Islet of Langerhans (tissue), 1 donor: ENCODE data around the gene DSCAML1.

Experiments
- FAIRE-seq: peaks from one replicate; lab custom pipeline; 2011; peaks lifted over from hg19 to GRCh38; lab: Jason Lieb, UNC

DSCAML1 gene

GRCh38 chr11:117575856-117576255 is 221.2 kb downstream of the DSCAML1 start:
- FAIRE-seq, result no peak

- no peak for FAIRE-seq
Measured at GRCh38 chr11:117574551-117574950, 222.5 kb downstream of the DSCAML1 start.

GRCh38 chr11:117573326-117573725 is 223.7 kb downstream of the DSCAML1 start:
- FAIRE-seq, result no peak

DNA sequence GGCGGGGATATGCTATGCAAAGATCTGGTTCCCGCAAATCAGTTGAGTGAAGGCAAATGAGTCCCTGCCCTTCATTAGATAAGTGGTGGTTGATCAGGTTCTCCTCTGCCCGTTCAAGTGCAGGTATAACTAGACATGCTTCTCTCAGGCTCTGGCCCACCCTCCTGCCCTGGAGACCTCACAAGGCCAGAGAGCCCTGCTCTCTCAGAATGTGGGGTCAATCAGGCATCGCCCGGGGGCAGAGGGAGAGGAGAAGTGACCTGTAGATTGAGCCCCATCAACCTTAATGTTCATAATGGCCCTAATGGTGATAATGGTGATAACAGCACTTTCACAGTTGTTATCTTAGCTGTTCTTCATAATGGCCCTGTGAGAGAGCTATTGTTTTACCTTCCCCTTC is 224.3 kb downstream of the DSCAML1 start:
- FAIRE-seq, result no peak

DNA sequence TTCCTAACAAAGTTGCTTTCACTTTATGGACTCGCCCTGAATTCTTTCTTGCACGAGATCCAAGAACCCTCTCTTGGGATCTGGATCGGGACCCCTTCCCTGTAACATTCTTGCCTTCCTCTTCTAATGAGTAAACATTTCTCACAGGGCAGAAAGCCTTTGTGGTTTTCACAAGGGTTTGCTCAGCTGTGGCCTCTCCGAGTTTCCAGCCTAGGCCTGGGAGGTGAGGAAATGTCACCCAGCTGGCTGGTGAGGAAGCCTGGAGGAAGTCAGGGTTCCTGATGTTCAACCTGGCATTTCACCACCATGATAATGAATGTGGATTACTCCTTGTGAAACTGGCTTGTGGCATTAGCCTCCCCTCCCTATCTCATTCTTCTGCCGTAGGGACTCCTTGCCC is 224.9 kb downstream of the DSCAML1 start:
- no peak for FAIRE-seq

DNA sequence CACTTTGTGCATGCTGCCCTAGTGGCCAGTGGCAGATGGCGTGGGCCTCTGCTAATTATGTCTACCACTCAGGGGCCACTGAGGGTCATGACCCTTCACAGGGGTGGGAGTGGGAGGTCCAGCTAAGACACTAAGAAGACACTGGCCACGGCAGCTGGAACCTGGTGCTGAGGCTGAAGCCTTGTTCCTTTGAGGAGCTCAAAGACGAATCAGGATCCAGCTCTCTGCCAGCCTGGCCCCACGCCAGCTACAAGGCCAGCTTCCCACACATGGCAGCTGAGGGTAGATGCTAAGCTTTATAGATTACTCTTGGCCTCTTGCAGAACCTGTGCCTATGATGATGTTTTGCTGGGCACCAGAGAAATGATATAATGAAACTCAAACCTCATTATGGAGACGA is 226.3 kb downstream of the DSCAML1 start:
- no peak for FAIRE-seq

DNA sequence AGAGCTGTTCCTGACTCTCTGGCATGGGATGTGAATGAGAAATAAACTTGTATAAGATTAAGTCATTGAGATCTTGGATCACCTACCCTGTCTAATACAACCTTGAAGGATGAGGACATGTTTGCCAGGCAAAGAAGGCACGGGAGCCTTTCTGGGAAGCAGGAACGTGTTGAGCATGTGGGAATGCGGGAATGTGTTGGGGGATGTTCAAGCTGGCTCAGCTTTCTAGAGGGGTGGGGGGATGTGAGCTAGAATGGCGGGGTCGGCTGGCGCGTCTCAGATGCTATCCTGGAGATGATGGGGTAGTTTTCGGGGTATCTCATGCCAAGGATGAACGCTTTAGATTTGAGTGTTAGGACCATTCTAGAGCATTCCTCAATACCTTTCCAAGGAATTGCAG is 227.1 kb downstream of the DSCAML1 start:
- no peak for FAIRE-seq

- no peak for FAIRE-seq
Measured at GRCh38 chr11:117565709-117566108, 231.3 kb downstream of the DSCAML1 start.

- FAIRE-seq, result no peak
Measured at GRCh38 chr11:117564321-117564720, 232.7 kb downstream of the DSCAML1 start.

DNA sequence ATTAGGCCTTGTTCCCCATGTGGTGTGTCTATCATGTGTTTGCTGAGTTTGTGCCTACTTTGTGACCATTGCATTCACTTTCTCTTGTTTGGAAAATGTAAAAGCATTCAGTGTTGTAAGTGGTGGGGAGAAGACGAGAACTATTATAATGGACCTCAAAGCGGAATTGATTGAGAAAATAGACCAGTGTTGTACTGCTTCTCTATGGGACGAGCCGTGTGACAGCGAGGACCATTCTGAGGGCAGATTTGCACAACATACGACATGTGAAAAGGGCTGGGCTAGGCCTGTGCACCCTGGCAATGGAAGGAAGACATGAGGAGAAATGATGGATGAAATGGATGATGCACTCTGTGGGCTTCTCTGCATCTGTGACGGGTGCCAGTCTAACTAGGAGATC is 233.5 kb downstream of the DSCAML1 start:
- no peak for FAIRE-seq

DNA sequence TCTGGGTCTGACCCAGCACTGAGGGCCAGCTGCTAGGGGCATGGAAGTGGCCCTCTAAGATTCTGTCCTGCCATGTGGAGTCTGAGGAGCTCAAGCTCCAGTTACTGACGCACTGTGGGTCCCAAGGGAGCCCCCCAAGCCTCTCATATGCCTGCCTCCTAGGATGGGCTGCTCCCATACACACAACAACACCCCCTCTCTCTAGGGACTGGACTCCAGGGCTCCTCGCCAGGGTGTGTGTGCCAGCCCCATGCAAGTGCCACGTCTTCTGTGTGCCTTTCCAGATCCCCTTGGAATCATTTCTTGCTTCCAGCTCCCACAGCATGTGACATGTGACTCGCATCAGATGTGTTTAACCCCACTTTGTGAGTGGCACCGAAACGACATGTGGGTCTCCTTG is 234.9 kb downstream of the DSCAML1 start:
- no peak for FAIRE-seq

GRCh38 chr11:117560780-117561530 is 236.1 kb downstream of the DSCAML1 start:
- no peak for FAIRE-seq

GRCh38 chr11:117559698-117560097 is 237.3 kb downstream of the DSCAML1 start:
- FAIRE-seq, result no peak

DNA sequence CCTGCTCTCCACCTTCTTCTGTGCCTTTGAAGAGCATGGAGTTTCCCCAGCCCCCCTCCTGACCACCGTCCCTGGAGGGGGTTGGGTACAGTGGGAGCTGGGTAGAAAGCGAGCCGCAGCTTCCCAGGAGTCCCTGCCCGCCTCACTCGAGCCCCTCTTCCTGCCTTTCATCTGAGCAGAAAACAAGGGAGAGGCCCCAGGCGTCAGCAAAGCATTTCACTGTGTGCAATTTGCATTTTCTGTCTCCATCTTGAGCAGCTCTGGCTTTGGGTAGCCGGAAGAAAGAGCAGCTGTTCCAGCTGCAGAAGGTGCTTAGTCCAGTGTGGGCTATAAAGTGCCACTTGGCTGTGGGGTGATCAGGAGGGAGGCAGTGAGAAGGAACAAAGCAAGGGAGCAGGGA is 239.7 kb downstream of the DSCAML1 start:
- no peak for FAIRE-seq

- no peak for FAIRE-seq
Measured at GRCh38 chr11:117554601-117555333, 242.2 kb downstream of the DSCAML1 start.

DNA sequence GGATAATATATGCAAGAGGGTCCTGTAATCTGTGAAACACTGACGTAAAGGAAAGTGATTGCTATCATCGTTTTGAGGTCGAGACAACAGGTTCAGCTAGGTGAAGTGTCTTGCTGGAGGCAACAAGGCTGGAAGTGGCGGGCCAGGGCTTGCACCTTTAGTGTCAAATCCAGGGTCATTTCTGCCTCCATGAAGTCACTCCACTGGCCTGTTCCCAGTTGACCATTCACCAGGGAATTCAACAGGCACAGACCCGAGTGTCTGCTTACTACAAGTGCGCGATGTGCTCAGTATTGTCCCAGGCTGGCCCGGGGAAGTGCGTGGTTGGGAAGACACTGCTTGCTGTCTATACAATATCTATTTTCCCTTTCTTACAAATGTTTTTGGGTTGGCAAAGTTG is 244.4 kb downstream of the DSCAML1 start:
- FAIRE-seq, result no peak

DNA sequence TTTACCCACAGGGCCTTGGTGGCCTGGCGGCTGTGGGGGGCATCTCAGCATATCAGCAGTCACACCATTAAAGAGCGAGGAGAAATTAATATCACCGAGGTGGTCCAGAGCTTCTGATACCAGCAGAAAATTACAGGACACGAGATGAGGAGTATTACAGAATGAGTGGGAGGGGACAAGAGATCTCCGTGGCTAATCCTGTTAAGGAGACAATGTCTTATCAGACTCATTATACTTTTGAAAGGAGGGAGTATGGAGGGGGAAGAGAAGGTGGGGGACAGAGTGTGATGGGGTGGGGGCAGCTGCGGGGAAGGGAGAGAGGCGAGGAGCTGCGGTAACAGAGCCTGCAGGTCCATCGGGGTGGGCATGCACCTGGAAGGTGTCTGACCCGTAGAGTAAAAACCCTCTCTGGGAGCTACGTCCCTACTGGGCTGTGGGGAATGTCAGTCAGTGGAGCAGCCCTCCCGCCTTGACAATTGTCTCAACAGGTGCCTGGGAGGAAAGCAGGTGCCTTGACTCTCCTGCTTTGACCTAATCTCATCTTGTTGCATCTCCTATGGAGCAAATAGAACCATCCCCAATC is 245.2 kb downstream of the DSCAML1 start:
- no peak for FAIRE-seq

- no peak for FAIRE-seq
Measured at GRCh38 chr11:117550466-117550865, 246.6 kb downstream of the DSCAML1 start.

- no peak for FAIRE-seq
Measured at GRCh38 chr11:117549417-117549816, 247.6 kb downstream of the DSCAML1 start.

- FAIRE-seq, result no peak
Measured at GRCh38 chr11:117548876-117549275, 248.1 kb downstream of the DSCAML1 start.

DNA sequence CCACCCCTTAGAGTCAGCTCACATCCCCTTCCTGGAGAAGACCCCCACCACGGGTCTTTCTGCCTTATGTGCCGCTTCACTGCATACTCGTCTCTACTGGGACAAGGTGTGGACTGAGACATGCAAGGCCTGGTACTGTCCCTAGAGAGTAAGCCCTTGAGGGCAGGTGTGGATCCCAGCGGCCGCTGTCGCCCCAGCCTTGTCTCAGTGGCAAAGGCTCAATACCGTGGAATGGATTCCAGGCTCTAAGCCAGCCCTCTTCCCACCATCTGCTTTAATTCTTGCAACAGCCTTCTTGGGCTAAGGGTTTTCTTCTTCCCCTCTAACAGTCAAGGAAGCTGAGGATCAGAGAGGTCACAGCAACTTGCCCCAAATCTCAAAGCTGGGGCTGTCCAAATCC is 249.1 kb downstream of the DSCAML1 start:
- FAIRE-seq, result no peak

DNA sequence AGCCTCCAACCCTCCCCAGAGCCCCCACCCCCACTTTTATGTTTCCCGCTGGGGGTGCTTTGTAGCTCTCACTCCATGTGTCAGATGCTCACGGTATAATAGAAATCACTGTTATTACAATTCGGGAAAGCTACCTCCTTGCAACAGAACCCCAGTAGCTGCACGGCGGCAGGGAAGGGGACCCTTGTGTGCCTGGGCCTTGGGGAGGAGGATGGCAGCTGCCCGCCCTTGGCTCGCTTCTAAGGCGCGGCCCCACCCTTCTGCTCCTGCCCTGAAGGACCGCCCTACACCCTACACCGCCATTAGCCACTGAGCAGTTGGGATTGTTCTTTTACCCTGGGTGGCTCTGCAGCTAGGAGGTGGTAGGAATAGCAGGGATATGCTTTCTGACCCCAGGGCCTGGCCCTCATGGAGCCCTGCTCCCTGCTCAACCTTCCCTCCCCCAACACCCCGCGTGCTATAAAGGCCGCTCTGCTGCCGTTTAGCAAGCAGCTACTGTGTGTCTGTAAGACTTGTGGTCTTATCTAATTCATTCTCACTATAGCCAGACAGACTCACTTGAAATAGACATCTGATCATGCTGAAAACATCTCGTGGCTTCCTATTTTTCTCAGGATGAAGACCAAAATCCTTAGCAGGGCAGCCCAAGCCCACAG is 249.7 kb downstream of the DSCAML1 start:
- FAIRE-seq, result no peak
